ENCODE measurements around the gene TSHZ1.

- TF ChIP-seq ZNF146 (tag by site-specific recombination; IDR thresholded peaks at IDR 0.05): no peak
- TF ChIP-seq ZNF24 (tag by site-specific recombination; IDR thresholded peaks at IDR 0.05): no peak
- no peak for TF ChIP-seq ZNF626 (tag by site-specific recombination; IDR thresholded peaks at IDR 0.05)
- TF ChIP-seq ZNF362 (tag by site-specific recombination; IDR thresholded peaks at IDR 0.05): no peak
- TF ChIP-seq ZNF202 (tag by site-specific recombination; IDR thresholded peaks at IDR 0.05; ENCODE audit: borderline replicate concordance): no peak
- no peak for TF ChIP-seq CTCF (tag by site-specific recombination; IDR thresholded peaks at IDR 0.05)
- TF ChIP-seq ZSCAN23 (tag by site-specific recombination; IDR thresholded peaks at IDR 0.05): no peak
- TF ChIP-seq YY1 (tag by site-specific recombination; IDR thresholded peaks at IDR 0.05): no peak
- TF ChIP-seq ZNF23 (tag by site-specific recombination; IDR thresholded peaks at IDR 0.05; ENCODE audit: borderline replicate concordance): no peak
- TF ChIP-seq ZNF416 (tag by site-specific recombination; IDR thresholded peaks at IDR 0.05): no peak
- TF ChIP-seq ZNF274 (IDR thresholded peaks at IDR 0.05; ENCODE audit: low read length): no peak
- no peak for TF ChIP-seq ZNF274 (tag by site-specific recombination; IDR thresholded peaks at IDR 0.05; ENCODE audit: borderline replicate concordance)
- TF ChIP-seq ZSCAN18 (tag by site-specific recombination; IDR thresholded peaks at IDR 0.05): no peak
- TF ChIP-seq ATF2 (tag by site-specific recombination; IDR thresholded peaks at IDR 0.05; ENCODE audit: low read depth): no peak
- TF ChIP-seq ZNF280C (tag by site-specific recombination; IDR thresholded peaks at IDR 0.05): no peak
Measured at GRCh38 chr18:75241705-75242104, 31.1 kb downstream of the TSHZ1 start.

Data from HEK293 (cell line).